GM19240 (cell line): Measurements from ENCODE around the gene BASP1.
"Not testable (repeated sequence)": the region's sequence is repeated elsewhere in the genome, so short reads cannot be mapped to it uniquely, and the experiment has no call there.

Experiments used
- DNase-seq: peaks from one replicate; pipeline ENCODE4 v3.0.0; 2011; ENCODE audit warnings: low spot score; ENCODE audit not compliant: insufficient read length

BASP1 gene

DNA sequence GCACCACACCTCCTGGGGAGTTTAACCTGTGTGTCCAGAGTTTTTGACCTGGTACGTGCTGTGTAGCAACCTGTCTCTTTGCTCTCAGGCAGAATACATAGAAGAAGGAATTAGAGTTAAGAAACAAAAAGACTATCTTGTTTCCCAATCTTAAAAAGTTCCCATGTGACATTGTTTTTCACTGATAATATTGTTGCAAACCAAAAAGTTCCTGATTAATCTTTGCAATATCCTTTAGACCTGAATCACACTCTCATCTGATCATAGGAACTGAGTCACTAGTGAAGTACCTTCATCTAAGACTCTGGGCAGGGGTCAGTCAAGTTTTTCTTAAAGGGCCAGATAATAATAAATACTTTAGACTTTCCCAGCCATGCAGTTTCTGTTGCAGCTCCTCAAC is 35.1 kb downstream of the BASP1 start:
- DNase-seq, result no peak

DNA sequence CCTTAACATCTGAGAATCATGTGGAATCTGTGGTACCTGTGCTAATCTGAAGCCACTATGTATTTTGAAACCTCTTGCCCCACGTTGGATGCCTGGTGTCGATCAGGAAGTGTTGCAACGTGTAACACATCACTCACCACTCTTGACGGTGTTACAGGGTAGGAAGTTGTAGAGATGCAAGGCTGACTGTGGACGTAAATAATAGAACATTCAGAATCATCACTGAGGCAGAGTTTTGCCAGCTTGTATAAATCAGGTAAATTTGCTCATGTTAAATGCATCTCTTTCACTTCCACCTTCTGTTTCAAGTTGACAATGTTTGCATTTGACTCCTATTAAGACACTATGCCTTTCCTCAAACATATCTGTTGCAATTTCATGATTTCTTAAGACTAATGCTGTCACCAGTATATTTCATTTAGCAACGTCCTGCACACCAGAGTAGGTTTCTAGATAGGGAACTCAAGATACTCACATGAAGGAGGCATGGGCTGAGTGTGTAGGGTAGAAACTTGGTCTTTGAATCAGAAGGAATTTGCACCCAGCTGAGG is 38.1 kb downstream of the BASP1 start:
- no peak for DNase-seq

DNA sequence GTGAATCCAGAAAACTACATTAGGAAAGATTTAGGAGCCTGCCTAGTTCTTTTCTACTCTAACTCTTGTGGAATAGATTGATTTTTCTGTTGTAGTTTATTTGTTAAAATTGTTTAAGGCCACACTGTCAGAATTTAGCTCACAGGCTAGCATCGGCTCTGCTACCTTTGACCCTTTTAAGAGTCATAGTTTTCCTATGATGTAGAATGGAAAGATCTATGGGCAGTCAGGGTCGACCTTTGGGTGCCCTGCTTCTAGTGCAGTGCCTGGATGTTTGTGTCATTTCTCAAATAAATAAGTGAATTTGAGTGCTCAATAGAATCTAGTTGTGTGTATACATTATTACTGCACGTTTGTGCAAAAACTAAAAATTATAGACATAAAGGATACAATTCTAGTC is 38.7 kb downstream of the BASP1 start:
- DNase-seq, result no peak

DNA sequence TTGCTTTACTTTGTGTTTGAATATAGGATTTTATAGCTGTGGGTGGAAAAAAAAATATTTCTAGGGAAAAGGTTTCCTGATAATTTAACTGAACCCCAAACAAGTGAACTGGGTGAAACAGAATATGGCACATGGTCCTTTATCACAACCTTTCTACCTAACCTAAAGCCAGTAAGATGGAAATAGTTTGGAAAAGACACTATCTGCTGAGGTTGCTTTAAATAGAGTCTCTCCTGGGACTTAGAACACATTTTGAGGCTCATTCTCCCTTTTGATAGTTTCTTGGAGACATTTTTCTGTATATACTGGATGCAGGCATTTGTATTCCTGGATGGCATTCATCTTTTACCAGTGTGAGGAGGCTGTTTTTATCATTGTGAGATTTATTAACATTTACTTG is 39.4 kb downstream of the BASP1 start:
- DNase-seq, result no peak

DNA sequence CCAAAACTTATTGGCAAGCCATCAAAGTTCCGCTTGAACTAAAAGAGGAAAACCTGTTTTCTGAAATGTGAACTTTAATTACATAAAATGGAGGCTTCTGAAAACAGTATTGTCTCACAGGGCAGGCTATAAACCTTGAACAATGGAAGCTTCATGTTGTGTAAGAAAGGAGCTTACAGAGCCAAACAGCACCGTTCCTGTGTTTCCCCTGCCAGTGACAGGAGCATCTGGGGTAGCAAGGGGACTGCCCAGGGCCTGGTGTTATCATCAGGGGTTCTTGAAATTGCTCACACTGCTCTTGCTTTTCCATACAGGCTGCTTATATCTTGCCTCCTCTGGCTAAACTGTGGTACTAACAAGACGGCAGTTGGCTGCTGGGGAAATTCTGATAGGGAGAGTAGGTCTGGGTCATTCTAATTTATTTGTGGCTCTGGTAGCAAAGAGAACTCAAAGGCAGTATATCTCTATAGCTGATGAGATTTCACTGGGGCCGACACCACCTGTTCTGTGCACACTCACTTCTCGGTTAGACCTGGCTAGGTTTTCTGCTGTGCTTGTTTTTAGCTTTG is 40.4 kb downstream of the BASP1 start:
- no peak for DNase-seq

DNA sequence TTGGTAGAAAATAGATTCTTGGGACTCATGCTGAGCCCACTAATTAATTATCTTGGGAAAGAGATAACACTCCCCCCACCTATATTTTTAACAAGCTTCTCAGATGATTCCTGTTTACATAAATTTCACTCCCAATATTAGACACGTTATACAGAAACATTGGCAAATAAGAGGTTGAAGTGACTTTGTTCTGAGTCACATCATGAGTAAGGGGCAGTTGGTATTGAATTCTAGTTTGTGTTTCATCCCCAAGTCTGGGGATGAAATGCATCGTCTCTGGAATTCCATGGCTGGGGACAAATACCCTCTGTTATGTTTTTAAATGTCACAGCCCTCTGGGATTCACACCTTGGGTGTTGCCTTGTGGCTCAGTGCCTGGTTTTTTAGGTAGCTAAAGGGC is 41.0 kb downstream of the BASP1 start:
- DNase-seq, result no peak

DNA sequence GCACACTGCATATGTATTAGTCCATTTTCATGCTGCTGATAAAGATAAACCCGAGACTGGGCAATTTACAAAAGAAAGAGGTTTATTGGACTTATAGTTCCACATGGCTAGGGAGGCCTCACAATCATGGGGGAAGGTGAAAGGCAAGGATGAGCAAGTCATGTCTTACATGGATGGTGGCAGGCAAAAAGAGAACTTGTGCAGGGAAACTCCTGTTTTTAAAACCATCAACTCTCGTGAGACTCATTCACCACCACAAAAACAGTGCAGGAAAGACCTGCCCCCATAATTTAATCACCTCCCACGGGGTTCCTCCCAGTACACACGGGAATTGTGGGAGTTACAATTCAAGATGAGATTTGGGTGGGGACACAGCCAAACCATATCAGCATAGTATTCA is 41.6 kb downstream of the BASP1 start:
- not testable (repeated sequence) for DNase-seq

DNA sequence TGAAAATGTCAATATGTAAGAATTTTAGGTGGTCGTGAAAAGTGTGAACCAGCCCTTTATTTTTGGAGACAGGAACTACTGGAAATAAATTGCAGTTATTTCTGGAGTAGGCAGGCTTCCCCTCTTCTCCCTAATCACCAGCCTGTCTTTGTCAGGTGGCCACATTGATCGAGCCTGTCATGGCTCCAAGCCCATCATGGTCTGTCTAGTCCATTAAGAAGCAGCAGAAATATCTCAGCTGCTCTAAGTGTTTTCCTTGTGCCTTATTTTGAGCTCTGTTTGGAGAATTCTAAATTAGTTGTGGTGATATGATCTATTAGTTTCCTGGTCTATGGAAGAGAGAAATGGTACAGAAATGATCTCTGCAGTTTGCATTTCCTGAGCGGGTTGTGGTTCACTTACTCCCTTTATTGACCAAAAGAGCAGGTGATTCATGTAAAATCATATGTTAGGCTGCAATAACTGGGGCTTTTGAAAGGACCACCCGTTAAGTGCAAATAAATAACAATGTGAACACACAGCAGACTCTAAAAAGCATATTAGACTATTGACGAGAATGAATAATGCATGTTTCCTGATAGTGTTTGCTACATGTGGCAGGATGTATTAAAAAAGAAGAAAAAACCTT is 42.3 kb downstream of the BASP1 start:
- no peak for DNase-seq

DNA sequence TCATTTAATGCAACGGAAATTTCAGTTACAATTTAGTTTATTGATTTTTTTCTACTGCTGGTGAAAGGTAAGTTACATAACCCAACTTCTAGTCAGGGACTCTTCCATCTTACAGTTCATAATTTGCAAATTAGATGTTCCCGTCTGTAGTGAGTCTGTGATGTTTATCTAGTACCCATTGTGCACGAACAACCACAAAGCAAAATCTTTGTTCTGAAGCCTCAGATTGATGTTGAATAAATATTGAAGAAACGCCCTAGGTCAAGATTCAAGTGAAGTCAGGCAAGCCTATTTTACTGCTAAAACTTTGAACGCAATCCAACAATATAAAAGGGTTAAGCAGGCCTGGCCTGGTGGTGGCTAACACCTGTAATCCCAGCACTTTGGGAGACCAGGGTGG is 43.1 kb downstream of the BASP1 start:
- DNase-seq, result no peak

DNA sequence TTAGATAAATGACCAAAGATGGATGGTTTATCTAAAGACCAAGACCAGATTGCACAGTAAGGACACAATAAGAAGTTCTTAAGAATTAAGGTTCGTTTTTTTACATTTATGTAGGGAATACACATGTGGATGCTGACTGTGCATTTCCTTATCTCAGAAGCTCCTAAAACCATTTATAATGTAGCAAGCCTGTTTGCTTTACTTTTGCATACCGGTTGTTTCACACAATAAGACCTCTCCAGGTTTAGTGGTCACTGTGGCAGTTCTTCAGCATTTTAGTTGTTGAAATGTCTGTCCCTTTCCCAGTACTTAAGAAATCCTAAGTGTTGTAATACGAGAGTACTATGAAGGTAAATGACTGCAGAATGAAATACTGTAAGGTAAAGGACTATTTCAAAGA is 43.6 kb downstream of the BASP1 start:
- DNase-seq, result no peak

DNA sequence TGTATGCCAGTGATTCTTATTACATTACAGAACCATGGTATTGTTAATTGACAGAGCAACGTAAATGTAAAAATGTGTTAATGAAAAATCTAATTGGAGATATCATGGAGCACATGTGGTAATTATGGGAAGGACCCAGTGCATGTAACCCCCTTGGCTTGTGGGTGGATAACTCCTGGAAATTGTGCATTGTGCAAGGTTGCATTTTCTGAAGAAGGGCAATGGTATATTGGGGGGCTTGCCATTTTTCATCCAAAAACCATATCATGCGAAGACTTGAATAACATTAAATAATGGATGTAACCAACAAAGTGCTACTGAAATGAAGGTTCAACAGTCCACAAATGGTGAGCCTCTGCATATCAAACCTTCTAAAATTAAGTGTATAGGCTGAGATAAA is 47.6 kb downstream of the BASP1 start:
- DNase-seq, result no peak

DNA sequence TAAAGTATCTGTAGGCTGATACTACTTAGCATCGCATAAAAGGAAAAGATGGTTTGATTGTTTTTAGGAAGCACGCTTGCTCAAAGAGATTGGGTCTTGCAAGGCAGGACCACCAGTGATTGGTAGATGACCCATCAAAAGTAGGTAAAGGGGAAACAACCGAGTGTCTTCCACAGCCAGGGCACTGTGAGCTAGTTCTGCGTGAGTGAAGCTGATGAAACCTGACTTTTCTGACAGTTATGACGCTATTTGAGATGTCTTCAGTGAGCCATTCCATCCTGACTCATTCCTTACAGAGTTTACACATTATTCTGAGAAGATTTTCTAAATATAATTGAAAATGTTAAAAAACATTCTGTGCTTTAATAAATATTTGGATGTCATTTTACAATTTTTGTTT is 49.7 kb downstream of the BASP1 start:
- DNase-seq, result no peak

DNA sequence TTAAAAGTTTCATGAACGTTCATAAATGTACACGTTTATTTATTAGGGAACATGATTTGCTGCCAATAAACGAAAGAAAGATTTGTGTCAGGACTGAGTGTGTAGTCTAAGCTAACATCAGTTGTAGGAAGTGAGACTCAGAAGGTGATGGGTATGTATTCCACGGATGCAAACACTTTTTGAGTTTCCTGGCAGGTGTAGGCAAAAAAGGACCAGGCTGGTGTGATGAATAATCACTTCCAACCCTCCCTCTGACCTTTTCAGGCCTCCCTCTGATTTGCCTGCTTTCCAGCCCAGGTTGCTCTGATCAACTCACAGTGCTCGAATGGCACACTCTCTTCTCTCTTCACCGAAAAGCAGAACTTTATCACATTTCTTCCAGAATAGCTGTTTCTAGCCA is 51.8 kb downstream of the BASP1 start:
- peak; percentile 10 for DNase-seq

DNA sequence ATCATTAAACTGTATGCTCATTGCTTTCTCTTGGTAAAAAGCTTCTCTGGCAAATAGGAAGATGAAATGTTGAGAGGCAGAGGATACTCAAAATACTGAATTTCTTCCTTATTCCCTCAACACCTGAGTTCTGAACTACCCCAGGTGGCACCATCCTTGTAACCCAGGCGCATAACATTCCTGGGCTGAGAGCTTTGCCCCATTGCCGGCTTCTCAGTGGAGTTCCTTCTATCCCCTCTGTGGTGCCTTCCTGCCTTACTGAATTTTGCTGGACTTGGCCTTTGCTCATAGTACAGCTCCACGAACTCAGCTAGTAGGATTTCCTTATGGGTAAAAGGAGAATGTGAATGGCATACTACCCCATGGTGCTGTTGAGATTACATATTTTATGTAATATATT is 54.7 kb downstream of the BASP1 start:
- DNase-seq, result no peak

DNA sequence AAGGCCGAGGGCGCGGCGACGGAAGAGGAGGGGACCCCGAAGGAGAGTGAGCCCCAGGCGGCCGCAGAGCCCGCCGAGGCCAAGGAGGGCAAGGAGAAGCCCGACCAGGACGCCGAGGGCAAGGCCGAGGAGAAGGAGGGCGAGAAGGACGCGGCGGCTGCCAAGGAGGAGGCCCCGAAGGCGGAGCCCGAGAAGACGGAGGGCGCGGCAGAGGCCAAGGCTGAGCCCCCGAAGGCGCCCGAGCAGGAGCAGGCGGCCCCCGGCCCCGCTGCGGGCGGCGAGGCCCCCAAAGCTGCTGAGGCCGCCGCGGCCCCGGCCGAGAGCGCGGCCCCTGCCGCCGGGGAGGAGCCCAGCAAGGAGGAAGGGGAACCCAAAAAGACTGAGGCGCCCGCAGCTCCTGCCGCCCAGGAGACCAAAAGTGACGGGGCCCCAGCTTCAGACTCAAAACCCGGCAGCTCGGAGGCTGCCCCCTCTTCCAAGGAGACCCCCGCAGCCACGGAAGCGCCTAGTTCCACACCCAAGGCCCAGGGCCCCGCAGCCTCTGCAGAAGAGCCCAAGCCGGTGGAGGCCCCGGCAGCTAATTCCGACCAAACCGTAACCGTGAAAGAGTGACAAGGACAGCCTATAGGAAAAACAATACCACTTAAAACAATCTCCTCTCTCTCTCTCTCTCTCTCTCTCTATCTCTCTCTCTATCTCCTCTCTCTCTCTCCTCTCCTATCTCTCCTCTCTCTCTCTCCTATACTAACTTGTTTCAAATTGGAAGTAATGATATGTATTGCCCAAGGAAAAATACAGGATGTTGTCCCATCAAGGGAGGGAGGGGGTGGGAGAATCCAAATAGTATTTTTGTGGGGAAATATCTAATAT is 58.1 kb downstream of the BASP1 start:
- no peak for DNase-seq

DNA sequence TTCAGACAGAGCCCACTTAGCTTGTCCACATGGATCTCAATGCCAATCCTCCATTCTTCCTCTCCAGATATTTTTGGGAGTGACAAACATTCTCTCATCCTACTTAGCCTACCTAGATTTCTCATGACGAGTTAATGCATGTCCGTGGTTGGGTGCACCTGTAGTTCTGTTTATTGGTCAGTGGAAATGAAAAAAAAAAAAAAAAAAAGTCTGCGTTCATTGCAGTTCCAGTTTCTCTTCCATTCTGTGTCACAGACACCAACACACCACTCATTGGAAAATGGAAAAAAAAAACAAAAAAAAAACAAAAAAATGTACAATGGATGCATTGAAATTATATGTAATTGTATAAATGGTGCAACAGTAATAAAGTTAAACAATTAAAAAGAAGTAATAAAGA is 59.0 kb downstream of the BASP1 start:
- peak; percentile 53 for DNase-seq

DNA sequence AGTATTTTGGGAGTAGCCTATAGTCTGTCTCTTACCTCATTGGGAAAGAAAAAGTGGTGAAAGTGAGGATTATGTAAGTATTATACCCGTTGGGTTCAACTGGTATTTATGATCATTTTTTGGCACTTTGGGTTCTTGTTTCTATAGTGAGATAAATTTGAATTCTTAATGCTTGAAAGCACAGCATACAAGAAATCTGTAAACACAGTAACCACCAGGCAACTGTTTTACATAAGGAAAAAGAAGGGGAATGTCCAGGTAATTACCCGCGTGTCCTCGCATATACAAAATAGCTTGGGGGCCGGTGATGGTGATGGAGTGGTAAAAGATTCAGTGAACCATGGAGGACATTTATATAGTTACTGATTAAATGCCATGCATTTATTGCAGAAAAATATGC is 60.5 kb downstream of the BASP1 start:
- peak; percentile 21 for DNase-seq

DNA sequence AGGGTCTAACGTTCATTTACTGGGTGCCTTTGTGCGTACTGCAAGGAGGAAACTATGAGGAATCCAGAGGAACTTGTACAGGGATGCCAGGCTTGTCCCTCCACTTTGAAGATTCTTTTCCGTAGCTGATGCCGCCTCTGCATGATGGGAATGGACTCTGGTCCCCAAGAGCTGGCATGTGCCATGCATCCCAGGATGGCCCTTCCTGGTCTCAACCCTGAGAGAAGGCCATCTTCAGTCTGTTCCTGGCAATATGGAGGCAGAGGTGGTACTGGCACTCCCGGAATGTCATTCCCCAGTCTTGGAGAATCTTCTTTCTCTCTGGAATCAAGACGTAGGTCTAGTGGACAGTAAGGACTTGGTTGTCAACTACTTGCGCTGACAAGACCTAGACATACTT is 61.5 kb downstream of the BASP1 start:
- no peak for DNase-seq

DNA sequence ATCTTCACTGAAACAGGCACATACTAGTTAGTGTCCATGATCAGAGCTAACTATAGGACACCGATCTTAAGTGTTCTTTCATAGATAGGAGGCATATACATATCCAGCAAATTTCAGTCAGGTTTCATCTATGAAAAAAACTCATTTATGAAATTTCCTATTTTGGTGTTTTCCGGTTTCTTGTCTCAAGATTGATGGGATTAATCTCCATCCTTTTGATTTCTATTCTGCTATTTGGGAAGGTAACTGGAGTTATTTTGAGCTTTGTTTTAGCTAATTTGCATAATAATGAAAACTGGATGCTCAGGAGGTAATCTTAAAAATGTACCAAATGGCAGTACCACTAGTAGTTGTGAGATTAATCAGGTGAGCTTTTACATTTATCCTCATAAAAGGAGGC is 62.1 kb downstream of the BASP1 start:
- DNase-seq, result no peak

DNA sequence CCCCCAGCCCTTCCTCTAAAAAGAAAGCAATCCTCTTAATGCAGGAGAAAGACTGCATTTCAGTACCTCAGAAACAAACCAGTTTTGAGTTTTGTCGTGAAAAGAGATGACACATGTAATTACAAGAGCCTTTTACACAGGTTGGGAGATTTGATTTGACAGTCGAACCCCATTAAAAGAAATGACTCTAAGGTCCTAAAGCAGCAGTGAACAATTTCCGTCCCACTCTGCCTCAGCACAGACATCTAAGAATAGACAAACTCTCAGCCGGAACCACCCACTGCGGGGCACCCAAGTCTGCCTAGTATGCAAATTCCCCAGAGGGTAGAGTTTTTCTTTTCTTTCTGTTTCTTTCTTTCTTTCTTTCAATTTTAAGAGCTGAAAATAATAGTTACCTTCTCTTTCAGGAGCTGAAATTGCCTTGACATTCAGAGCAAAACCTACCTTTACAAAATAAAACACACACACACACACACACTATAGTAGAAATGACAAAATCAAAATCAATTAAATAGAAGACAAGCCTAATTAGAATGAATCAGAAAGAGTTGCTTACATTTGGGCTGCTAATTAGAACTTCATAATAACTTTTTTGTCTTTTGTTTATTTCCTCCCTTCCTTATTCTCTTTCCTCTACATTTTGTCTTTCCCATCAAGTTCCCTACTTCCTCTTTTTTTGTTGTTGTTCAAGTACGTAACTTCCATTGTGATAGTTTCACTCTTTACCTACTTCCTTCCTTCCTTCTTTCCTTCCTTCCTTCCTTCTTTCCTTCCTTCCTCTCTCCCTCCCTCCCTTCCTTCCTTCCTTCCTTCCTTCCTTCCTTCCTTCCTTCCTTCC is 65.1 kb downstream of the BASP1 start:
- DNase-seq, result peak; percentile 81

DNA sequence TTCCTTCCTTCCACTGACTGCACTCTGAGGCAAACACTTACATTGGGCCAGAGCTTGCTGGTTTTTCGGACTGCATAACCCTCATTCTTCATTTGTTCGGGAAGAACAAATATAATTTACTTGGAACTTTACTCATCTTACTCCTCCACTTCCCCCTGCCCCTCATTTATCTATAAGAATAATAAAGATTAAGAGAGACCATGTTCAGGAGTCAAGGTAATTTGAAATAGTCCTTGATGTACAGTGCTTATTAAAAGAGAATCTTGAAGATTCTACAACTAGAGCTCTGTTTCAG is 65.6 kb downstream of the BASP1 start:
- no peak for DNase-seq
